Medulla oblongata (tissue), 1 donor: ENCODE results near the gene KRTAP10-2.
A peak's percentile ranks its signal among the peaks of the same experiment; 100 is the strongest.

ENCODE experiments used
- DNase-seq: peaks from one replicate; pipeline ENCODE4 v3.0.0-alpha.2; 2015; ENCODE audit errors: extremely low spot score

Gene KRTAP10-2

DNA sequence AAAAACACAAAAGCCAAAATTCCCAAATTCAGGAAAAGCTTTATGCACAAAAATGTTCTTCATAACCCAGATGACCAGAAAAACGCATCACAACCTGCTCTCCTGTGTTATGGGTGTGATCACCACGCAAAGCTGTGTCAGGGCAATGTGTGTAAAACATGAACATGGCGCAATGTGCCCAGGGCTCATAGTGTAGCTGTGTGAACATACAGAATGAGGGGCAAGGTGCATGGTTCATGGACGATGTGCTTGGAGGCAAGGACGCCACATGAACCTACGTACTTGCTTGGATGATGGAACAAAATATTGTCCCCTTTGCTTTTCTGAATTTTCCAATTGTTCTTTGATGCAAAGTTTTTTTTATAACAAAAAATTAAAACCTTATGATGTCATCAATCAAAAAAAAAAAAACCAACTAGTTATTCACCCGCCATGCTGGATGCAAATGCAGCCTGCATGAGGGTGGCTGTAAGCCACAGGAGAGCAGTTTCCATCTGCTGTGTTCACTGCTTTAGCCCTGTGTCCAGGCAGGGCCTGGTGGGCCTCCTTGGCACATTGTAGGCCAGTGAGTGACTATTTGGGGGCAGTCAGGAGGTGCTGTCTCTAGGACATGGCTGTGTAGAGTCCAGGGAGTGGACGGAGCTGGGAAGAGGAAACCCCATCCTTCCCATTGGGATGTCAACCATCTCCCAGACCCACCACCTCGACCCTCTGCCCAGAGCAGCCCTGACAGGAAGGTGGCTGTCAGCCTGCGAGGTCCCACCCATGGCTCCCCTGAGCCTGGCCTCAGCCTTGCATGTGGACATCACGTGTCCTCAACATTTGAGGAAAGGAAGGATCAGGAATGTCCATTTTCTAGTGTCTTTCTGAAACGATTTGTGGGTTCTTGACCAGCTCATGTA is 25.0 kb downstream of the KRTAP10-2 start:
- no peak for DNase-seq

GRCh38 chr21:44525391-44526095 is 25.8 kb downstream of the KRTAP10-2 start:
- DNase-seq, result no peak

GRCh38 chr21:44524414-44525371 is 26.6 kb downstream of the KRTAP10-2 start:
- no peak for DNase-seq

DNA sequence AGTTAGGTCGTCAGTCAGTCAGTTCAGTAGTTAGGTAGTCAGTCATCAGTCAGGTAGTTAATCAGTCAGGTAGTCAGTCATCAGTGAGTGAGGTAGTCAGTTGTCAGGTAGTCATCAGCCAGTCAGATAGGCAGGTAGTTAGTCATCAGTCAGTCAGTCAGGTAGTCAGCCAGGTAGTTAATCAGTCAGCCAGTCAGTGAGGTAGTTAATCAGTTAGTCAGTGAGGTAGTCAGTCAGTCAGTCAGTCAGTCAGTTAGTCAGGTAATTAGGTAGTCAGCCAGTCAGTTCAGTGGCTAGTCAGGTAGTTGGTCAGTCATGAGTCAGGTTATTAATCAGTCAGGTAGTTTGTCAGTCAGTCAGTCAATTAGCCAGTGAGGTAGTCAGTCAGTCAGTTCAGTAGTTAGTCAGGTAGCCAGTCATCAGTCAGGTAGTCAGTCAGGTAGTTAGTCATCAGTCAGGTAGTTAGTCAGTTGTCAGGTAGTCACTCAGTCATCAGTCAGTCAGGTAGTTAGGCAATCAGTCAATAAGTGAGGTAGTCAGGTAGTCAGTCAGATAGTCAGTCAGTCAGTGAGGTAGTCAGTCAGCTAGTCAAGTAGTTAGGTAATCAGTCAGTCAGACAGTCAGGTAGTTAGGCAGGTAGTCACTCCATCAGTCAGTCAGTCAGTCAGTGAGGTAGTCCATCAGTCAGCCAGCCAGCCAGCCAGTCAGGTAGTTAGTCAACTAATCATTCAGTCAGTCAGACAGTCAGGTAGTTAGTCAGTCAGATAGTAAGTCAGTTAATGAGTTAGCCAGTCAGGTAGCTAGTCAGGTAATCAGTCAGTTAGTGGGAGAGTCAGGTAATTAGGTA is 27.5 kb downstream of the KRTAP10-2 start:
- no peak for DNase-seq

DNA sequence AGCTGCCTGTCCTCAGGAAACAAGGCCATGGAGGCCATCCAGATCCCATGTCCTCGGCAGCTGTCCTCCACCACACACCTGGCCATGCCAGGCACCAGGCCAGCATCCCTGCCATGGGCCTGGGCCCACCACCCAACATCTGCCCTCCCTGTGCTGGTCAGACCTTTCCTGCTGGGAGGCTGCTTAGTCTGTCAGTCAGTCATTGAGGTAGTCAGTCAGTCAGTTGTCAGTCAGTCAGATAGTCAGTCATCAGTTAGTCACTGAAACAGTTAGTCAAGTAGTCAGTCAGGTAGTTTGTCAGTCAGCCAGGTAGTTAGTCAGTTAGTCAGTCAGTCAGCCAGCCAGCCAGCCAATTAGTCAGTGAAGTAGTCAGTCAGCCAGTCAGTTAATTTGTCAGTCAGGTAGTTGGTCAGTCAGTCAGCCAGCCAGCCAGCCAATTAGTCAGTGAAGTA is 28.5 kb downstream of the KRTAP10-2 start:
- DNase-seq, result no peak

- DNase-seq, result no peak
These were observed 29.2 kb downstream of the KRTAP10-2 start for GRCh38 chr21:44521928-44522752.

- DNase-seq, result no peak
These were observed 29.9 kb downstream of the KRTAP10-2 start for GRCh38 chr21:44521301-44521927.

- DNase-seq, result no peak
These were observed 30.7 kb downstream of the KRTAP10-2 start for GRCh38 chr21:44520326-44521300.

DNA sequence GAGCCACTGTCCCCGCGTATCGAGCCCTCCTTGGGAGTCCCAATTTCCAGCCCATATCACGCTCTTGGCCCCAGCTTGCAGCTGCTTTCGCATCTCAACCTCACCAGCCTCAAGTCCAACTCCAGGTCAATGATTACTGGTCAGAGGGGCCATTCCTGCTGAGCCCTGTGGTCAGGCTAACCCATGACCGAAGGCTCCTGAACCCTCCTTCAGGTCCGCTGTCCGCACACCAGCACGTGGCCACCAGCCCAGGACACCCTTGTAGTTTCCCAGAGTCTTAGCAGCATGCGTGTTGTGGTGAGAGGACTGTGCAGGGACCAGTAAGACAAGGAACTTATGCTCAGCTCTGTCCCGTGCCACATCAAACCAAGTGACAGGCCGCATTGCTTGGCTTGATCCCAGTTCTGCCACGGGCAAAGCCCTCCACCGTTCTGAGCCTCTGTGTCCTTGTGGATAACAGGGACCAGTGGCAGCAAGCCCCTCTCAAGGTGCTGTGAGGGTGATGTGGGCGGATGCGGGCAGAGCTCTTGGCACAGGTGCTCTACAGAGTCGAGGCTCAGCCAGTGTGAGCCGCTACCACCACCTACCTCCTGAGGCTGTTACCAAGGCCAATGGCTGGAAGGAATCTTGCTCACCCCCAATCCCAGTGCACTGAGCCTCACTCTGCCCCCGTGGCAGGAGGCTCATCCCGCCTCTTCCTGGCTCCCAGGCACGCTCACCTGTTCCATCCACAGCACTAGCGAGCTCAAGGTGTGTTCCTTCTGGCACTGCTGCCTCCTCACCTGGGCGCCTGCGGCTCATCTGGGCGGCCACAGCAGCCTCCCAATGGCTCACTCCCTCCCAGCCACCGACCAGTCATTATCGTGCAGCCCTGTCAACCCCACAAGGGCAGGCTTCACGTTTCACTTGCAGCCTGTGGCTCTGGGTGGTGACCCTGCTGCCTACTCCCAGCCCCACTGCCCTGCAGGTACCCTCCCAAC is 31.7 kb downstream of the KRTAP10-2 start:
- DNase-seq, result no peak

GRCh38 chr21:44518686-44519085 is 32.6 kb downstream of the KRTAP10-2 start:
- DNase-seq, result no peak

- DNase-seq, result peak; percentile 43
These were observed 34.0 kb downstream of the KRTAP10-2 start for GRCh38 chr21:44517175-44517899.

GRCh38 chr21:44516828-44517174 is 34.5 kb downstream of the KRTAP10-2 start:
- no peak for DNase-seq

DNA sequence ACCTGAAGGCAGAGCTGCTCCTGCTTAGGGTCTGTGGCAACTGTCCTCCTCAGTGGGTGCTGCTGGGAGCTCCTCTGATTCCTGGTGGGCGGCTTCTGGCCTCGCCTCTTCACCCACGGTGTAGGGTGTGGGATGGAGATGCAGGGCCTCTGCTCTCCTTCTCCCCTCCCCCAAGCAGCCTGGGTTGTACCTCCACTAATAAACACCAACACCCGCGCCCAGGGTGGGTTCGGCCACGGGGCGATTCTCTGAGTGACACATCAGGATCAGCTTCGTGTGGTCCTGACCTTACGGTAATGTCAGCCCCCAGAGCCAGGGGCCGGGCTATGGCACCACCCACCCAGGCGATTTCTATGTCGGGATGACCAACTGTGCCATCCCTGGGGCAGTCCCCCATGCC is 35.0 kb downstream of the KRTAP10-2 start:
- no peak for DNase-seq

DNA sequence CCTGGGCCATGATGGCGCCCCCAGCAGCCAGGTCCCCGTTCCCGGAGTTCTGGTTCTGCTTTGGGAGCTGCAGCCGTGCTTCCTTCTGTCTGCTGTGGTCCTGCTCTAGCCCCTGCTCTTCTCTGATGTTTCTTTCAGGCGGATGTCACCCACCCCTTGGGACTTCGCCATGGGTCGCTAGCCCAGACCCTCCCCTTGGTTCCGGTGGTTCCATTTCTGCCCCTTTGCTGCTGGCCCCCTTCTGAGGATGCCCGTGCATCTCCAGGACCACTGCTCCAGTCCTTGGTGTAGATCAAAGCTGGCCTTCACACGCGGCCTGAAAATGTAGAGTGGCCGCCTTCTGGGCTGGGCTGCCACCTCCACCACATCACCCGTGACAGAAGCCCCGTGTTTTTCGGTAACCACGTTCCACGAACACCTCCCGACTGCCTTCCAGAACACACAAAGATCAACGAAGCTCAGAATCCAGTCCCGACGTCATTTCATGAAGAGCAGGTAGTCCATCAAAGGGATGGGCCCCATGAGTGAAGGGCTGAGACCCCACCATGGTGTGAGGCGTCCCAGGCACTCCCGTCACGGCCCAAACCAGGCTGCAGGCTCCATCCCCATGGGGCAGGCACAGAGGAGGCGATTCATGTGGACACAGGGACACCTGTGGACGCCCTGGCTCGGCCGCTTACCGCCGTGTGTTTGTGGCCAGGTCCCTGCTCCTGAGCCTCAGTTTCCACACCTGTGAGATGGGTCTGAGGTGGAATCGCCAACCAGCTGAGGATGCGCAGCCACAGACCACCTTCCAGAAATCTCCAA is 35.7 kb downstream of the KRTAP10-2 start:
- DNase-seq, result no peak

GRCh38 chr21:44514746-44515358 is 36.5 kb downstream of the KRTAP10-2 start:
- no peak for DNase-seq
